Measurements from ENCODE around the gene TEP1. TPM values are rescaled to one million over a fixed set of nuclear protein-coding genes. Genes with fewer than 3 reads are reported as not detected.

Gene TEP1
- total and polyA plus RNA-seq, 2 of the 8 experiments (the other 6 are each of a cell fraction or from before 2014, with no cell fraction given) = 6.9 to 10.7 TPM

- Histone ChIP-seq H3K27me3 (replicated peaks in 1 of 4; ENCODE audit: control insufficient read depth in 3 of 4, extremely low read depth in 1 of 4, insufficient read depth in 3 of 4, low read length in 3 of 4) (no peaks in the 10 kb centered on the region), H4K91ac (replicated peaks; ENCODE audit: insufficient read length, low read length) (peak overlapping the region; percentile 46), H3K18ac (ENCODE audit: extremely low read depth, low read length) (peak overlapping the region; percentile 84; the same call in 1 of the 2 replicates), H3K9me3 (ENCODE audit: insufficient read depth in 2 of 2, low read depth in 1 of 2, low read length in 1 of 2) (no peaks in the 10 kb centered on the region), H2BK15ac (ENCODE audit: low read length) (no peak overlapping the region), H3K4me3 (ENCODE audit: extremely low read depth in 1 of 4, insufficient read depth in 2 of 4, low read depth in 3 of 4, low read length in 4 of 4) (peak overlapping the region; percentile 86 to 95 (median 90)), H4K5ac (ENCODE audit: insufficient read length, low read depth, low read length) (peak overlapping the region; percentile 1), H3K4me2 (ENCODE audit: insufficient read depth in 1 of 2, low read depth in 2 of 2, low read length in 2 of 2) (peak overlapping the region; percentile 74 to 79), H2AK5ac (ENCODE audit: low read depth, low read length) (peak overlapping the region; percentile 94; the same call in 1 of the 2 replicates), H2BK20ac (ENCODE audit: low read length) (no peak overlapping the region), H3K79me1 (ENCODE audit: low read depth, low read length) (0 out of 2 replicates have a peak, but pooled peaks cover 4% of the 10 kb centered on the region), H4K20me1 (replicated peaks in 1 of 2; ENCODE audit: control insufficient read depth in 1 of 2, insufficient read depth in 2 of 2, low read length in 2 of 2) (peaks cover 0 to 10% of the 10 kb centered on the region in 2 experiments), H3K4me1 (replicated peaks in 1 of 4; ENCODE audit: control insufficient read depth in 3 of 4, insufficient read depth in 4 of 4, low read length in 3 of 4) (peaks cover 0 to 10% (median 1%) of the 10 kb centered on the region in 4 experiments; a peak in 4 of 7 replicates), H4K8ac (ENCODE audit: extremely low read depth, insufficient read depth, low read length) (peak overlapping the region; percentile 86; the same call in 1 of the 2 replicates), H3K23me2 (ENCODE audit: low read depth, low read length) (peaks cover 11% of the 10 kb centered on the region), H3K23ac (ENCODE audit: insufficient read length) (no peak overlapping the region), H3K27ac (ENCODE audit: low read depth, low read length) (peak overlapping the region; percentile 99), H2BK5ac (ENCODE audit: low read depth, low read length) (peak overlapping the region; percentile 100), H3K9ac (replicated peaks in 1 of 4; ENCODE audit: extremely low read depth in 1 of 4, low read depth in 3 of 4, low read length in 3 of 4) (peak overlapping the region; percentile 96 to 100 (median 98)), H2BK12ac (ENCODE audit: low read depth, low read length) (no peak overlapping the region; the same call in 1 of the 2 replicates), H2AFZ (ENCODE audit: low read length) (no peak overlapping the region; the same call in 1 of the 2 replicates), H3K56ac (replicated peaks; ENCODE audit: insufficient read length, low read depth, low read length) (peak overlapping the region; percentile 24), H3K4ac (replicated peaks; ENCODE audit: insufficient read length, low read depth, low read length) (peak overlapping the region; percentile 1), H3K36me3 (ENCODE audit: control insufficient read depth in 2 of 4, insufficient read depth in 4 of 4, low read length in 3 of 4) (peaks cover 24 to 57% (median 39%) of the 10 kb centered on the region in 4 experiments), H2BK120ac (replicated peaks; ENCODE audit: low read depth, low read length) (no peak overlapping the region), H3K79me2 (ENCODE audit: control insufficient read depth in 1 of 2, insufficient read depth in 2 of 2, low read length in 2 of 2) (peaks cover 5 to 48% of the 10 kb centered on the region in 2 experiments), H3K14ac (ENCODE audit: insufficient read length) (no peak overlapping the region)
- FAIRE-seq (no peak), DNase-seq (ENCODE audit: low read depth in 1 of 2, low spot score in 2 of 2) (no peak)
- 5% methylated on average over 39 of the region's 39 CpGs; no CpG with 5 or more reads in 1 of the 2 experiments for WGBS, 2 experiments (ENCODE audit: extremely low coverage in 1 of 2, insufficient coverage in 1 of 2, insufficient read length in 1 of 2, insufficient replicate concordance in 2 of 2, low coverage in 1 of 2, low lambda C conversion rate in 2 of 2, missing lambda C conversion rate in 1 of 2)
- POLR2A ChIA-PET (ENCODE audit: partially characterized antibody) = interaction anchor here (0.5 to 5.5 kb wide), 45 partner anchors 9 to 545 kb away, joined by 3 to 88 read pairs (median 4); partner anchors contain the start of genes KLHL33, PARP2, PNP and TEP1
- CTCF ChIA-PET (ENCODE audit: partially characterized antibody) = interaction anchor here (0.5 to 3.7 kb wide), 9 partner anchors 9 to 151 kb away, joined by 3 to 9 read pairs (median 3); partner anchors contain the start of gene TEP1
- TF ChIP-seq CHD2 (IDR thresholded peaks at IDR 0.05; ENCODE audit: low read length) (peak; percentile 71; the same call in 1 of the 2 replicates), EP300 (IDR thresholded peaks at IDR 0.05; ENCODE audit: borderline replicate concordance in 1 of 2, low read depth in 2 of 2, low read length in 2 of 2) (no peak), CBX8 (IDR thresholded peaks at IDR 0.05; ENCODE audit: borderline replicate concordance, low read depth, low read length) (no peak), KDM5A (IDR thresholded peaks at IDR 0.05; ENCODE audit: low read length) (0 out of 2 replicates have a peak, but pooled peaks have one; percentile 47), POLR2AphosphoS5 (IDR thresholded peaks at IDR 0.05; ENCODE audit: low read depth, low read length) (peak; percentile 47; the same call in 1 of the 2 replicates), FOSL1 (IDR thresholded peaks at IDR 0.05; ENCODE audit: insufficient read depth, low read depth, low read length) (no peak), POLR2A (IDR thresholded peaks at IDR 0.05; ENCODE audit: control extremely low read depth in 1 of 2, low read depth in 2 of 2, low read length in 2 of 2) (peak; percentile 7 to 22), SP1 (IDR thresholded peaks at IDR 0.05; ENCODE audit: low read depth, low read length) (no peak), CEBPB (IDR thresholded peaks at IDR 0.05; ENCODE audit: low read depth, low read length) (no peak), TBP (IDR thresholded peaks at IDR 0.05; ENCODE audit: low read depth, low read length) (no peak)
- TF ChIP-seq, protein P1, sequence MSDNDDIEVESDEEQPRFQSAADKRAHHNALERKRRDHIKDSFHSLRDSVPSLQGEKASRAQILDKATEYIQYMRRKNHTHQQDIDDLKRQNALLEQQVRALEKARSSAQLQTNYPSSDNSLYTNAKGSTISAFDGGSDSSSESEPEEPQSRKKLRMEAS (IDR thresholded peaks at IDR 0.05) = no peak
These were observed 42.3 kb upstream of the TEP1 start for GRCh38 chr14:20455355-20456300.
